H1 (cell line): Measurements from ENCODE around the gene LGALS9. TPM values are rescaled to one million over a fixed set of nuclear protein-coding genes. Genes with fewer than 3 reads are reported as not detected.

Experiments
- CTCF ChIA-PET: fragments of 300-600 bp; sonication (Branson Sonifier 250); formaldehyde crosslinking; loops from one replicate; lab custom pipeline; 2021; ENCODE audit not compliant: partially characterized antibody; lab: Charles Lee
- POLR2A ChIA-PET: fragments of 300-600 bp; sonication (Branson Sonifier 250); formaldehyde crosslinking; loops from one replicate; lab custom pipeline; 2021; ENCODE audit warnings: inconsistent platforms; ENCODE audit not compliant: partially characterized antibody; lab: Charles Lee
- DNase-seq, 2 experiments: peaks; one replicate each; pipeline versions ENCODE4 v3.0.0 to v3.0.0-alpha.2; 2010 to 2022; ENCODE audit warnings: low spot score in 2 of 2, low read depth in 1 of 2, mixed read lengths in 1 of 2
- FAIRE-seq: peaks from 2 replicates; lab custom pipeline; 2011; peaks lifted over from hg19 to GRCh38; lab: Jason Lieb, UNC
- H2AFZ ChIP-seq: 2 replicates; pipeline ENCODE4 v1.8.1; 2012; ENCODE audit warnings: low read length, inconsistent platforms
- H2AK5ac ChIP-seq: 2 replicates; pipeline ENCODE4 v1.6.1; 2013; ENCODE audit warnings: low read depth, low read length
- H2BK120ac ChIP-seq: replicated peaks from 2 replicates; pipeline ENCODE3; 2013; ENCODE audit warnings: low read depth, low read length, inconsistent platforms
- H2BK12ac ChIP-seq: 2 replicates; pipeline ENCODE4 v1.6.1; 2013; ENCODE audit warnings: low read depth, low read length
- H2BK15ac ChIP-seq: 2 replicates; pipeline ENCODE4 v1.6.1; 2013; ENCODE audit warnings: low read length
- H2BK20ac ChIP-seq: 2 replicates; pipeline ENCODE4 v1.6.1; 2013; ENCODE audit warnings: low read length
- H2BK5ac ChIP-seq: 2 replicates; pipeline ENCODE4 v1.6.1; 2013; ENCODE audit warnings: low read depth, low read length
- H3K14ac ChIP-seq: 2 replicates; pipeline ENCODE4 v1.6.1; 2013; ENCODE audit warnings: inconsistent platforms; ENCODE audit not compliant: insufficient read length
- H3K18ac ChIP-seq: 2 replicates; pipeline ENCODE4 v1.6.1; 2013; ENCODE audit warnings: low read length; ENCODE audit errors: extremely low read depth
- H3K23ac ChIP-seq: 2 replicates; pipeline ENCODE4 v1.6.1; 2013; ENCODE audit warnings: inconsistent platforms; ENCODE audit not compliant: insufficient read length
- H3K23me2 ChIP-seq: 2 replicates; pipeline ENCODE4 v1.6.1; 2013; ENCODE audit warnings: low read depth, low read length
- H3K27ac ChIP-seq: 2 replicates; pipeline ENCODE4 v1.6.1; 2011; ENCODE audit warnings: low read depth, low read length, inconsistent platforms
- H3K27me3 ChIP-seq, 4 experiments: replicated peaks in 1 of 4; 1 replicate in 1 of 4; 2 replicates in 3 of 4; pipeline versions ENCODE4 v1.6.1 to v1.8.1; 2011 to 2013; ENCODE audit warnings: low read length in 3 of 4, mild to moderate bottlenecking in 3 of 4, inconsistent platforms in 2 of 4, mixed read lengths in 2 of 4, moderate library complexity in 1 of 4; ENCODE audit not compliant: control insufficient read depth in 3 of 4, insufficient read depth in 3 of 4; ENCODE audit errors: extremely low read depth in 1 of 4
- H3K36me3 ChIP-seq, 4 experiments: 2 replicates each; pipeline versions ENCODE4 v1.6.1 to v1.8.1; 2011 to 2013; ENCODE audit warnings: mild to moderate bottlenecking in 4 of 4, low read length in 3 of 4, moderate library complexity in 2 of 4, control low read depth in 1 of 4, inconsistent platforms in 1 of 4; ENCODE audit not compliant: insufficient read depth in 4 of 4, control insufficient read depth in 2 of 4
- H3K4ac ChIP-seq: replicated peaks from 2 replicates; pipeline ENCODE3; 2013; ENCODE audit warnings: low read length, low read depth, mixed read lengths, inconsistent platforms; ENCODE audit not compliant: insufficient read length
- H3K4me1 ChIP-seq, 4 experiments: replicated peaks in 1 of 4; 1 replicate in 1 of 4; 2 replicates in 3 of 4; pipeline versions ENCODE4 v1.6.1 to v1.8.1; 2011 to 2013; ENCODE audit warnings: low read length in 3 of 4, inconsistent platforms in 2 of 4, mixed read lengths in 1 of 4; ENCODE audit not compliant: insufficient read depth in 4 of 4, control insufficient read depth in 3 of 4
- H3K4me2 ChIP-seq, 2 experiments: 2 replicates each; pipeline versions ENCODE4 v1.6.1 to v1.8.1; 2011 to 2013; ENCODE audit warnings: low read depth in 2 of 2, low read length in 2 of 2, control low read depth in 1 of 2, inconsistent platforms in 1 of 2, mild to moderate bottlenecking in 1 of 2; ENCODE audit not compliant: insufficient read depth in 1 of 2
- H3K4me3 ChIP-seq, 4 experiments: fragments of 200-600, 300-600 bp in 1 of 4; sonication (generic), shearing (Covaris generic), sonication (Bioruptor Twin) in 1 of 4; 2 replicates each; pipeline versions ENCODE4 v1.5.1 to v1.8.1; 2011 to 2016; ENCODE audit warnings: low read length in 4 of 4, low read depth in 3 of 4, control low read depth in 2 of 4, inconsistent platforms in 2 of 4, mild to moderate bottlenecking in 2 of 4, mixed read lengths in 1 of 4, moderate library complexity in 1 of 4; ENCODE audit not compliant: insufficient read depth in 2 of 4; ENCODE audit errors: extremely low read depth in 1 of 4
- H3K56ac ChIP-seq: replicated peaks from 2 replicates; pipeline ENCODE3; 2013; ENCODE audit warnings: low read depth, mild to moderate bottlenecking, mixed read lengths, low read length, inconsistent platforms; ENCODE audit not compliant: insufficient read length
- H3K79me1 ChIP-seq: 2 replicates; pipeline ENCODE4 v1.6.1; 2013; ENCODE audit warnings: low read depth, low read length, control low read depth
- H3K79me2 ChIP-seq, 2 experiments: 2 replicates each; pipeline versions ENCODE4 v1.6.1 to v1.8.1; 2012 to 2013; ENCODE audit warnings: low read length in 2 of 2, mild to moderate bottlenecking in 2 of 2, inconsistent platforms in 1 of 2; ENCODE audit not compliant: insufficient read depth in 2 of 2, control insufficient read depth in 1 of 2
- H3K9ac ChIP-seq, 4 experiments: replicated peaks in 1 of 4; 1 replicate in 1 of 4; 2 replicates in 3 of 4; pipeline versions ENCODE4 v1.6.1 to v1.8.1; 2011 to 2013; ENCODE audit warnings: low read depth in 3 of 4, low read length in 3 of 4, control low read depth in 2 of 4, mild to moderate bottlenecking in 2 of 4, moderate library complexity in 2 of 4, inconsistent platforms in 1 of 4; ENCODE audit errors: extremely low read depth in 1 of 4
- H3K9me3 ChIP-seq, 2 experiments: 2 replicates each; pipeline versions ENCODE4 v1.6.1 to v1.8.1; 2012 to 2013; ENCODE audit warnings: mild to moderate bottlenecking in 2 of 2, moderate library complexity in 2 of 2, control low read depth in 1 of 2, inconsistent platforms in 1 of 2, low read depth in 1 of 2, low read length in 1 of 2, mixed read lengths in 1 of 2; ENCODE audit not compliant: insufficient read depth in 2 of 2
- H4K20me1 ChIP-seq, 2 experiments: replicated peaks in 1 of 2; 2 replicates each; pipeline versions ENCODE3 to v1.8.1; 2011 to 2013; ENCODE audit warnings: inconsistent platforms in 2 of 2, low read length in 2 of 2, mild to moderate bottlenecking in 1 of 2; ENCODE audit not compliant: insufficient read depth in 2 of 2, control insufficient read depth in 1 of 2
- H4K5ac ChIP-seq: 2 replicates; pipeline ENCODE4 v1.6.1; 2013; ENCODE audit warnings: low read length, low read depth, mixed read lengths, inconsistent platforms; ENCODE audit not compliant: insufficient read length
- H4K8ac ChIP-seq: 2 replicates; pipeline ENCODE4 v1.8.0; 2013; ENCODE audit warnings: mild to moderate bottlenecking, moderate library complexity, low read length, inconsistent platforms; ENCODE audit not compliant: insufficient read depth; ENCODE audit errors: extremely low read depth
- H4K91ac ChIP-seq: replicated peaks from 2 replicates; pipeline ENCODE3; 2013; ENCODE audit warnings: low read length, mixed read lengths, inconsistent platforms; ENCODE audit not compliant: insufficient read length
- CREB1 ChIP-seq: IDR thresholded peaks from 2 replicates; pipeline ENCODE4 v1.6.1; 2012; ENCODE audit warnings: inconsistent platforms
- CTBP2 ChIP-seq: IDR thresholded peaks from 2 replicates; pipeline ENCODE4 v1.7.0; 2011; ENCODE audit warnings: borderline replicate concordance, mild to moderate bottlenecking, moderate library complexity, mixed read lengths, low read length; ENCODE audit not compliant: insufficient read depth, insufficient read length
- GTF2F1 ChIP-seq: IDR thresholded peaks from 2 replicates; pipeline ENCODE4 v1.6.1; 2012; ENCODE audit warnings: low read depth, low read length, improper control_type of control experiment, borderline replicate concordance
- JUND ChIP-seq: IDR thresholded peaks from 2 replicates; pipeline ENCODE4 v1.6.1; 2011; ENCODE audit warnings: mild to moderate bottlenecking, improper control_type of control experiment, low read length
- KDM5A ChIP-seq: fragments of 200-600 bp; IDR thresholded peaks from 2 replicates; pipeline ENCODE4 v1.7.1; 2012; ENCODE audit warnings: mild to moderate bottlenecking, low read length, inconsistent platforms, mixed read lengths
- MAFK ChIP-seq: IDR thresholded peaks from 2 replicates; pipeline ENCODE4 v1.6.1; 2012; ENCODE audit warnings: low read depth, mild to moderate bottlenecking, improper control_type of control experiment, low read length
- SUZ12 ChIP-seq: fragments of 200-600 bp; sonication (generic); IDR thresholded peaks from 2 replicates; pipeline ENCODE4 v1.6.1; 2012; ENCODE audit warnings: mild to moderate bottlenecking, inconsistent platforms, low read length, moderate library complexity, mixed read lengths
- TBP ChIP-seq: IDR thresholded peaks from 2 replicates; pipeline ENCODE4 v1.6.1; 2011; ENCODE audit warnings: low read depth, low read length, improper control_type of control experiment
- TCF12 ChIP-seq: IDR thresholded peaks from 2 replicates; pipeline ENCODE4 v1.6.1; 2011; ENCODE audit warnings: low read depth, mild to moderate bottlenecking, low read length
- YY1 ChIP-seq: IDR thresholded peaks from 2 replicates; pipeline ENCODE4 v1.6.1; 2011; ENCODE audit warnings: low read depth, mild to moderate bottlenecking, low read length
- whole genome bisulfite sequencing, 2 experiments: shearing (Covaris generic) in 1 of 2; methylation state at CpG; one replicate each; pipeline versions ENCODE4 v1.1.6 to v1.1.7; 2013 to 2015; ENCODE audit warnings: low lambda C conversion rate in 2 of 2, mixed read lengths in 2 of 2, inconsistent platforms in 1 of 2, low coverage in 1 of 2, missing lambda C conversion rate in 1 of 2; ENCODE audit not compliant: insufficient replicate concordance in 2 of 2, insufficient coverage in 1 of 2, insufficient read length in 1 of 2; ENCODE audit errors: extremely low coverage in 1 of 2, missing lambda C conversion rate in 1 of 2; 5-methylcytosine and 5-hydroxymethylcytosine counted together
- polyA plus RNA-seq, 7 experiments: library from polyadenylated mRNA; depleted of rRNA in 3 of 7; stranded (reverse) in 5 of 7; unstranded in 2 of 7; fragments of >200 nt in 5 of 7; fragments of 200-250 nt in 2 of 7; gene quantifications; 1 replicate in 5 of 7; 2 replicates in 1 of 7; 4 replicates in 1 of 7; pipeline versions ENCODE4 v1.2.1 to v1.2.3, GENCODE V29; 2011 to 2013; ENCODE audit warnings: missing spikeins in 2 of 7, mixed read lengths in 2 of 7
- total RNA-seq: library from RNA; stranded (reverse); fragmentation: NEBNext Ultra II Directional; extraction: Animal tissue kit (Norgen Biotek cat#: 25700); gene quantifications from 2 replicates; pipeline ENCODE4 v1.2.1, GENCODE V29; 2021
- TF ChIP-seq, protein P1 (sequence below): IDR thresholded peaks from 2 replicates; pipeline ENCODE4 v1.6.1; 2012; ENCODE audit warnings: inconsistent platforms
- TF ChIP-seq, protein P2 (sequence below), 3 experiments: IDR thresholded peaks; 1 replicate in 2 of 3; 2 replicates in 1 of 3; pipeline versions ENCODE4 v1.5.1 to v1.6.1; 2011; ENCODE audit warnings: low read length in 3 of 3, mild to moderate bottlenecking in 3 of 3, inconsistent platforms in 2 of 3, low read depth in 1 of 3, moderate library complexity in 1 of 3; ENCODE audit not compliant: insufficient read depth in 1 of 3; ENCODE audit errors: control extremely low read depth in 1 of 3

Gene LGALS9
- total and polyA plus RNA-seq, 2 of the 8 experiments (the other 6 are each of a cell fraction or from before 2014, with no cell fraction given): 0.95 to 1.7 TPM

DNA sequence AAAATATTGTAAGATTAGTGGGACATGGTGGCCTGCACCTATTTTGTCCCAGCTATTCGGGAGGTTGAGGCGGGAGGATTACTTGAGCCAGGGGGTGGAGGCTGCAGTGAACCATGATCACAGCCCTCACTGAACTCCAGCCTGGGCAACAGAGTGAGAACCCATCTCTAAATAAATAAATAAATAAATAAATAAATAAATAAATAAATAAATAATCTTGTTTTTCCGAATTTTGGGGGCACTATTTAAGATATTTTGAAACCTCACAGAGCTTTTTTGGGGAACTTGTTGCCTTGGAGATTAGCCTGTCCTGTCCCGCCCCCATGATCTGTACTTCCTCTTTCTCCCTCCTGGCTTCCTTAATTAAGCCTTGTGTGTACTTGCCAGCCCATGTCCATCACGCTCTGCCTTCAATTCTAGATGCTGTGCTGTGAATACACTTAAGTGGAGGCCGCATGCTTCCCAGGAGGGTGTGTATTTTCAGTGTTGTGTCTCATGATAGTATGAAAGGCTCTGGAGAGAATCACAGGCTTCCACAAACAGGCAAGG is 4.4 kb downstream of the LGALS9 start:
- no peak overlapping the region for H2BK15ac ChIP-seq
- WGBS, 2 experiments: 88% methylated on average over 6 of the region's 6 CpGs; no CpG with 5 or more reads in 1 of the 2 experiments
- TF ChIP-seq TBP (no peak), MAFK (no peak), SUZ12 (no peak), CREB1 (no peak), JUND (no peak), GTF2F1 (no peak), YY1 (no peak), TCF12 (no peak), KDM5A (no peak), CTBP2 (no peak)
- TF ChIP-seq, protein P1, sequence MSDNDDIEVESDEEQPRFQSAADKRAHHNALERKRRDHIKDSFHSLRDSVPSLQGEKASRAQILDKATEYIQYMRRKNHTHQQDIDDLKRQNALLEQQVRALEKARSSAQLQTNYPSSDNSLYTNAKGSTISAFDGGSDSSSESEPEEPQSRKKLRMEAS: no peak
- TF ChIP-seq, protein P2, sequence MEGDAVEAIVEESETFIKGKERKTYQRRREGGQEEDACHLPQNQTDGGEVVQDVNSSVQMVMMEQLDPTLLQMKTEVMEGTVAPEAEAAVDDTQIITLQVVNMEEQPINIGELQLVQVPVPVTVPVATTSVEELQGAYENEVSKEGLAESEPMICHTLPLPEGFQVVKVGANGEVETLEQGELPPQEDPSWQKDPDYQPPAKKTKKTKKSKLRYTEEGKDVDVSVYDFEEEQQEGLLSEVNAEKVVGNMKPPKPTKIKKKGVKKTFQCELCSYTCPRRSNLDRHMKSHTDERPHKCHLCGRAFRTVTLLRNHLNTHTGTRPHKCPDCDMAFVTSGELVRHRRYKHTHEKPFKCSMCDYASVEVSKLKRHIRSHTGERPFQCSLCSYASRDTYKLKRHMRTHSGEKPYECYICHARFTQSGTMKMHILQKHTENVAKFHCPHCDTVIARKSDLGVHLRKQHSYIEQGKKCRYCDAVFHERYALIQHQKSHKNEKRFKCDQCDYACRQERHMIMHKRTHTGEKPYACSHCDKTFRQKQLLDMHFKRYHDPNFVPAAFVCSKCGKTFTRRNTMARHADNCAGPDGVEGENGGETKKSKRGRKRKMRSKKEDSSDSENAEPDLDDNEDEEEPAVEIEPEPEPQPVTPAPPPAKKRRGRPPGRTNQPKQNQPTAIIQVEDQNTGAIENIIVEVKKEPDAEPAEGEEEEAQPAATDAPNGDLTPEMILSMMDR (IDR thresholded peaks at IDR 0.05; ENCODE audit: control extremely low read depth in 1 of 3, insufficient read depth in 1 of 3, low read depth in 1 of 3, low read length in 3 of 3): no peak

More for the DNA sequence above, 4.4 kb downstream of the LGALS9 start:
- no peak overlapping the region for H2AFZ ChIP-seq
- no peak overlapping the region for H2BK5ac ChIP-seq
- H3K9me3 ChIP-seq: no peaks in the 10 kb centered on the region
- no peak overlapping the region for H4K91ac ChIP-seq
- H4K8ac ChIP-seq: no peak overlapping the region
- H3K18ac ChIP-seq: no peak overlapping the region
- no peak overlapping the region for H3K56ac ChIP-seq
- H3K36me3 ChIP-seq: no peaks in the 10 kb centered on the region
- no peaks in the 10 kb centered on the region for H3K79me2 ChIP-seq
- no peak overlapping the region for H3K14ac ChIP-seq
- H2AK5ac ChIP-seq: no peak overlapping the region
- no peak overlapping the region for H2BK20ac ChIP-seq
- no peak overlapping the region for H4K5ac ChIP-seq
- H2BK12ac ChIP-seq: no peak overlapping the region
- H3K9ac ChIP-seq: no peak overlapping the region
- H3K27ac ChIP-seq: no peak overlapping the region
- ChIA-PET POLR2A (no interaction called here), CTCF (interaction anchor here (0.9 to 6.5 kb wide), 4 partner anchors 16 to 42 kb away, joined by 3 to 65 read pairs (median 3); no protein-coding TSS in a partner anchor)
- no peak overlapping the region for H3K4ac ChIP-seq
- DNase-seq: no peak
- H3K4me2 ChIP-seq: no peak overlapping the region
- no peak for FAIRE-seq
- no peaks in the 10 kb centered on the region for H3K79me1 ChIP-seq
- no peak overlapping the region for H3K23ac ChIP-seq
- no peaks in the 10 kb centered on the region for H4K20me1 ChIP-seq
- no peaks in the 10 kb centered on the region for H3K27me3 ChIP-seq
- H2BK120ac ChIP-seq: no peak overlapping the region
- no peaks in the 10 kb centered on the region for H3K23me2 ChIP-seq
- H3K4me1 ChIP-seq: peaks cover 0 to 4% (median 0%) of the 10 kb centered on the region in 4 experiments; a peak in 2 of 7 replicates
- H3K4me3 ChIP-seq: no peak overlapping the region
